GM12878 (cell line): ENCODE measurements around the gene SRP54. TPM values are rescaled to one million over a fixed set of nuclear protein-coding genes. Genes with fewer than 3 reads are reported as not detected.

Experiments
- ATAC-seq: fragments of 200-7000 bp; cut with Tn5 transposase; 3 replicates; pipeline ENCODE4 v1.9.1; 2020; ENCODE audit warnings: mild to moderate bottlenecking, moderate library complexity
- BruUV-seq: library from RNA; stranded (reverse); fragments of 400-500 nt; replicated peaks from 2 replicates; lab custom pipeline; 2021; lab: Mats Ljungman, UMichigan
- CTCF ChIA-PET: fragments of 300-600 bp; sonication (Branson Sonifier 250); formaldehyde crosslinking; extraction: SDS; loops from one replicate; lab custom pipeline; 2021; ENCODE audit warnings: inconsistent platforms; lab: Yijun Ruan, JAX
- POLR2A ChIA-PET: fragments of 350-600 bp; formaldehyde crosslinking; extraction: SDS; loops from one replicate; lab custom pipeline; 2021; ENCODE audit warnings: inconsistent platforms; lab: Charles Lee
- RAD21 ChIA-PET: fragments of 300-600 bp; sonication (Branson Sonifier 250); formaldehyde crosslinking; loops from one replicate; lab custom pipeline; 2023; ENCODE audit warnings: antibody characterized with exemption; ENCODE audit not compliant: unreplicated experiment; lab: Charles Lee
- SMC1A ChIA-PET: fragments of 300-600 bp; sonication (Branson Sonifier 250); formaldehyde crosslinking; loops from one replicate; lab custom pipeline; 2023; ENCODE audit not compliant: unreplicated experiment, uncharacterized antibody; lab: Charles Lee
- DNase-seq: peaks from one replicate; pipeline ENCODE4 v3.0.0-alpha.2; 2011; ENCODE audit warnings: low read depth, low spot score
- FAIRE-seq: peaks from 3 replicates; lab custom pipeline; 2011; peaks lifted over from hg19 to GRCh38; lab: Jason Lieb, UNC
- H2AFZ ChIP-seq: 2 replicates; pipeline ENCODE4 v1.6.0; 2011; ENCODE audit warnings: low read depth, low read length, control low read depth; ENCODE audit not compliant: control insufficient read depth
- H3K27ac ChIP-seq: 2 replicates; pipeline ENCODE4 v1.5.1; 2011; ENCODE audit warnings: control low read depth; ENCODE audit not compliant: control insufficient read depth, insufficient read depth
- H3K27me3 ChIP-seq, 2 experiments: replicated peaks in 1 of 2; 2 replicates each; pipeline versions ENCODE4 v1.6.0 to v1.6.1; 2011; ENCODE audit warnings: low read length in 1 of 2; ENCODE audit not compliant: control insufficient read depth in 2 of 2, insufficient read depth in 2 of 2
- H3K36me3 ChIP-seq, 2 experiments: 2 replicates each; pipeline ENCODE4 v1.5.1; 2011; ENCODE audit warnings: low read length in 1 of 2; ENCODE audit not compliant: control insufficient read depth in 2 of 2, insufficient read depth in 2 of 2
- H3K4me1 ChIP-seq: 2 replicates; pipeline ENCODE4 v1.6.1; 2011; ENCODE audit warnings: mild to moderate bottlenecking, low read length, moderate library complexity, mixed read lengths; ENCODE audit not compliant: control insufficient read depth, insufficient read depth
- H3K4me2 ChIP-seq: 2 replicates; pipeline ENCODE4 v1.6.0; 2011; ENCODE audit warnings: control low read depth; ENCODE audit not compliant: control insufficient read depth, insufficient read depth
- H3K4me3 ChIP-seq: fragments of 200-600 bp; sonication (generic); 2 replicates; pipeline ENCODE4 v1.5.1; 2016
- H3K79me2 ChIP-seq: 2 replicates; pipeline ENCODE4 v1.6.0; 2011; ENCODE audit warnings: low read length; ENCODE audit not compliant: control insufficient read depth, insufficient read depth
- H3K9ac ChIP-seq: 2 replicates; pipeline ENCODE4 v1.8.0; 2011; ENCODE audit warnings: low read length, control low read depth, mixed read lengths; ENCODE audit not compliant: control insufficient read depth, insufficient read depth
- H3K9me3 ChIP-seq: replicated peaks from 3 replicates; pipeline ENCODE4 v1.5.1; 2011; ENCODE audit warnings: mild to moderate bottlenecking, low read length; ENCODE audit not compliant: control insufficient read depth, insufficient read depth
- H4K20me1 ChIP-seq: 2 replicates; pipeline ENCODE4 v1.6.0; 2011; ENCODE audit not compliant: control insufficient read depth, insufficient read depth
- BACH1 ChIP-seq: fragments of 450-650 bp; IDR thresholded peaks from 2 replicates; pipeline ENCODE4 v1.6.1; 2017; ENCODE audit warnings: mild to moderate bottlenecking, borderline replicate concordance
- E2F4 ChIP-seq: IDR thresholded peaks from 2 replicates; pipeline ENCODE4 v1.6.1; 2012; ENCODE audit warnings: low read depth, low read length, improper control_type of control experiment
- JUNB ChIP-seq: IDR thresholded peaks from 2 replicates; pipeline ENCODE4 v1.6.1; 2016; ENCODE audit warnings: antibody characterized with exemption, mild to moderate bottlenecking
- MLLT1 ChIP-seq: fragments of 450-650 bp; IDR thresholded peaks from 2 replicates; pipeline ENCODE4 v1.6.1; 2016; ENCODE audit warnings: mild to moderate bottlenecking
- MTA2 ChIP-seq: fragments of 450-650 bp; IDR thresholded peaks from 2 replicates; pipeline ENCODE4 v1.6.1; 2016; ENCODE audit warnings: low read depth, mild to moderate bottlenecking, moderate library complexity
- NFIC ChIP-seq: IDR thresholded peaks from 2 replicates; pipeline ENCODE4 v1.6.1; 2012; ENCODE audit warnings: low read depth, mild to moderate bottlenecking, inconsistent platforms, low read length, moderate library complexity
- NFYB ChIP-seq: IDR thresholded peaks from 2 replicates; pipeline ENCODE4 v1.6.1; 2011; ENCODE audit warnings: low read depth, mild to moderate bottlenecking, low read length, improper control_type of control experiment, moderate library complexity; ENCODE audit not compliant: insufficient read depth
- PKNOX1 ChIP-seq: fragments of 450-650 bp; IDR thresholded peaks from 2 replicates; pipeline ENCODE4 v1.6.1; 2016; ENCODE audit warnings: mild to moderate bottlenecking
- RELA ChIP-seq: fragments of 450-650 bp; IDR thresholded peaks from 2 replicates; pipeline ENCODE4 v1.8.0; 2014; ENCODE audit warnings: borderline replicate concordance; ENCODE audit not compliant: partially characterized antibody
- SIN3A ChIP-seq: IDR thresholded peaks from 2 replicates; pipeline ENCODE4 v1.6.1; 2012; ENCODE audit warnings: low read depth, low read length, improper control_type of control experiment
- SKIL ChIP-seq: fragments of 450-650 bp; IDR thresholded peaks from 2 replicates; pipeline ENCODE4 v1.6.1; 2017; ENCODE audit warnings: mild to moderate bottlenecking, low read depth, inconsistent platforms; ENCODE audit not compliant: poor library complexity, severe bottlenecking
- SUPT20H ChIP-seq: IDR thresholded peaks from 2 replicates; pipeline ENCODE4 v1.6.1; 2011; ENCODE audit warnings: low read depth, mild to moderate bottlenecking, low read length, moderate library complexity, borderline replicate concordance; ENCODE audit not compliant: control insufficient read depth
- WGBS: methylation state at CpG from one replicate; pipeline ENCODE4 v1.1.6; 2016; ENCODE audit warnings: low lambda C conversion rate; ENCODE audit not compliant: insufficient replicate concordance, insufficient coverage; ENCODE audit errors: missing lambda C conversion rate; 5-methylcytosine and 5-hydroxymethylcytosine counted together
- in situ Hi-C: fragments of 300-500 bp; cut with MboI; formaldehyde crosslinking; loops from 9 replicates; pipeline ENCODE4 v1.14.3; 2018; ENCODE audit warnings: mixed read lengths
- intact Hi-C: fragments of 100-400 bp; cut with micrococcal nuclease; formaldehyde crosslinking; loops from one replicate; pipeline ENCODE4 v1.14.2; 2022; ENCODE audit not compliant: unreplicated experiment
- polyA plus RNA-seq, 11 experiments: library from polyadenylated mRNA; depleted of rRNA in 4 of 11; unstranded in 6 of 11; stranded (reverse) in 5 of 11; fragments of >200 nt; fragmentation: Nextera tagmentation in 4 of 11; fragmentation: Illumina TruSeq in 1 of 11; extraction: Ambion mirVana in 4 of 11; extraction: Trizol in 1 of 11; gene quantifications; 1 replicate in 1 of 11; 2 replicates in 10 of 11; pipeline versions ENCODE4 v1.2.1 to v1.2.3, GENCODE V29; 2011 to 2016; ENCODE audit warnings: inconsistent platforms in 2 of 11, missing spikeins in 2 of 11, low read depth in 1 of 11
- total RNA-seq, 4 experiments: library from RNA; depleted of rRNA in 3 of 4; stranded (reverse); fragments of >200 nt in 3 of 4; fragmentation: Illumina TruSeq in 1 of 4; extraction: Trizol in 1 of 4; gene quantifications; 2 replicates each; pipeline versions ENCODE4 v1.2.1 to v1.2.3, GENCODE V29; 2013 to 2021

Gene SRP54
- total and polyA plus RNA-seq, 10 of the 15 experiments (the other 5 are each of a cell fraction or from before 2014, with no cell fraction given): 54.1 to 130 (median 72.3) TPM

GRCh38 chr14:34997762-34998161 is 15.0 kb downstream of the SRP54 start:
- H3K9ac ChIP-seq: no peak overlapping the region
- ChIA-PET RAD21 (no interaction called here), CTCF (no interaction called here), POLR2A (no interaction called here), SMC1A (interaction anchor here (1.4 kb wide), 1 partner anchor 17 kb away, joined by 4 read pairs; no protein-coding TSS in a partner anchor)
- no peak overlapping the region for H3K4me3 ChIP-seq
- no peak for FAIRE-seq
- H3K4me2 ChIP-seq: no peak overlapping the region
- no peak overlapping the region for H3K27ac ChIP-seq
- no TSS peak for BruUV-seq
- H3K9me3 ChIP-seq: no peaks in the 10 kb centered on the region; the same call in 2 of the 3 replicates
- no peak for TF ChIP-seq BACH1
- no peak for TF ChIP-seq SKIL
- TF ChIP-seq JUNB: no peak
- no peak for TF ChIP-seq E2F4
- TF ChIP-seq MLLT1: no peak
- TF ChIP-seq NFIC: no peak
- TF ChIP-seq RELA: no peak
- TF ChIP-seq PKNOX1: no peak
- TF ChIP-seq SUPT20H: no peak
- no peak for TF ChIP-seq NFYB
- TF ChIP-seq MTA2: no peak
- no peak for TF ChIP-seq SIN3A
- peaks cover 31% of the 10 kb centered on the region for H3K79me2 ChIP-seq
- peaks cover 5% of the 10 kb centered on the region for H3K4me1 ChIP-seq
- no peaks in the 10 kb centered on the region for H4K20me1 ChIP-seq
- H3K36me3 ChIP-seq: no peaks in the 10 kb centered on the region; a peak in 2 of 4 replicates
- no peak for DNase-seq
- no peak for ATAC-seq
- 89% methylated on average over 3 of the region's 3 CpGs for WGBS
- H2AFZ ChIP-seq: no peak overlapping the region
- in situ Hi-C loops: no loop called here
- no peaks in the 10 kb centered on the region for H3K27me3 ChIP-seq
- intact Hi-C loops: no loop called here
